HEK293 (cell line): ENCODE measurements around the gene WWOX.

Source experiments
- CTCF ChIA-PET: fragments of 350-600 bp; formaldehyde crosslinking; extraction: SDS; loops from one replicate; lab custom pipeline; 2021; ENCODE audit warnings: antibody characterized with exemption; lab: Yijun Ruan, JAX
- POLR2A ChIA-PET: fragments of 300-600 bp; formaldehyde crosslinking; extraction: SDS; loops from one replicate; lab custom pipeline; 2020; ENCODE audit warnings: antibody characterized with exemption, inconsistent platforms; lab: Yijun Ruan, JAX
- H3K27ac ChIP-seq: fragments of 200-500 bp; sonication (Bioruptor generic); 2 replicates; pipeline ENCODE4 v1.5.1; 2014; ENCODE audit warnings: low read depth, low read length, control low read depth, inconsistent platforms; ENCODE audit errors: extremely low read depth
- H3K36me3 ChIP-seq, 2 experiments: fragments of 200-500 bp in 1 of 2; sonication (Bioruptor generic) in 1 of 2; 1 replicate in 1 of 2; 2 replicates in 1 of 2; pipeline ENCODE4 v1.5.1; 2014 to 2017; ENCODE audit warnings: inconsistent platforms in 2 of 2, low read length in 2 of 2; ENCODE audit not compliant: control insufficient read depth in 2 of 2, insufficient read depth in 1 of 2
- H3K4me1 ChIP-seq: fragments of 200-500 bp; sonication (Bioruptor generic); 2 replicates; pipeline ENCODE4 v1.5.1; 2014; ENCODE audit warnings: mild to moderate bottlenecking, low read length, inconsistent platforms; ENCODE audit not compliant: control insufficient read depth, insufficient read depth
- H3K4me3 ChIP-seq: 2 replicates; pipeline ENCODE4 v1.5.1; 2011; ENCODE audit warnings: low read depth, mild to moderate bottlenecking, control low read depth, low read length, moderate library complexity
- H3K9me3 ChIP-seq: fragments of 200-500 bp; sonication (Bioruptor generic); 2 replicates; pipeline ENCODE4 v1.5.1; 2014; ENCODE audit warnings: low read depth, low read length, inconsistent platforms; ENCODE audit not compliant: control insufficient read depth, insufficient read depth
- KLF10 ChIP-seq: fragments of 450-650 bp; IDR thresholded peaks from 2 replicates; pipeline ENCODE4 v1.5.1; 2018; ENCODE audit warnings: missing biosample characterization, mild to moderate bottlenecking, missing genetic modification characterization
- MZF1 ChIP-seq: fragments of 450-650 bp; formaldehyde crosslinking; IDR thresholded peaks from 2 replicates; pipeline ENCODE4 v1.5.1; 2017; ENCODE audit warnings: missing biosample characterization, missing genetic modification characterization, borderline replicate concordance
- ZFHX2 ChIP-seq: fragments of 450-650 bp; formaldehyde crosslinking; conservative IDR thresholded peaks from 2 replicates; pipeline ENCODE4 v1.5.1; 2016; ENCODE audit warnings: missing biosample characterization, missing genetic modification characterization
- ZNF23 ChIP-seq: fragments of 450-650 bp; formaldehyde crosslinking; IDR thresholded peaks from 2 replicates; pipeline ENCODE4 v1.5.1; 2016; ENCODE audit warnings: missing biosample characterization, missing genetic modification characterization, borderline replicate concordance
- ZNF274 ChIP-seq, 2 experiments: fragments of 200-500 bp in 1 of 2; fragments of 450-650 bp in 1 of 2; sonication (Bioruptor generic) in 1 of 2; formaldehyde crosslinking in 1 of 2; IDR thresholded peaks; 2 replicates each; pipeline versions ENCODE4 v1.5.1 to v1.6.1; 2014 to 2016; ENCODE audit warnings: borderline replicate concordance in 1 of 2, inconsistent platforms in 1 of 2, low read length in 1 of 2, missing biosample characterization in 1 of 2, missing genetic modification characterization in 1 of 2
- ZNF341 ChIP-seq: fragments of 450-650 bp; formaldehyde crosslinking; IDR thresholded peaks from 2 replicates; pipeline ENCODE4; 2016; ENCODE audit warnings: low read depth, missing biosample characterization, missing genetic modification characterization
- ZNF394 ChIP-seq: fragments of 450-650 bp; formaldehyde crosslinking; IDR thresholded peaks from 2 replicates; pipeline ENCODE4 v1.5.1; 2016; ENCODE audit warnings: missing biosample characterization, missing genetic modification characterization, mild to moderate bottlenecking, moderate library complexity, borderline replicate concordance
- ZNF530 ChIP-seq: fragments of 450-650 bp; formaldehyde crosslinking; IDR thresholded peaks from 2 replicates; pipeline ENCODE4 v1.5.1; 2016; ENCODE audit warnings: low read depth, missing biosample characterization, missing genetic modification characterization
- ZNF585B ChIP-seq: fragments of 450-650 bp; formaldehyde crosslinking; IDR thresholded peaks from 2 replicates; pipeline ENCODE4 v1.5.1; 2016; ENCODE audit warnings: missing biosample characterization, missing genetic modification characterization
- ZNF654 ChIP-seq: fragments of 450-650 bp; formaldehyde crosslinking; IDR thresholded peaks from 2 replicates; pipeline ENCODE4 v1.5.1; 2016; ENCODE audit warnings: low read depth, missing biosample characterization, missing genetic modification characterization
- ZNF670 ChIP-seq: fragments of 450-650 bp; formaldehyde crosslinking; IDR thresholded peaks from 2 replicates; pipeline ENCODE4 v1.5.1; 2016; ENCODE audit warnings: missing biosample characterization, missing genetic modification characterization, low read depth
- ZNF707 ChIP-seq: fragments of 450-650 bp; formaldehyde crosslinking; IDR thresholded peaks from 2 replicates; pipeline ENCODE4 v1.5.1; 2016; ENCODE audit warnings: missing biosample characterization, missing genetic modification characterization
- TF ChIP-seq, protein P1 (sequence below): fragments of 450-650 bp; formaldehyde crosslinking; optimal IDR thresholded peaks from 2 replicates; pipeline ENCODE3; 2016; ENCODE audit warnings: missing biosample characterization, mild to moderate bottlenecking, missing genetic modification characterization
- TF ChIP-seq, protein P2 (sequence below): fragments of 450-650 bp; formaldehyde crosslinking; IDR thresholded peaks from 2 replicates; pipeline ENCODE4 v1.5.1; 2016; ENCODE audit warnings: missing biosample characterization, missing genetic modification characterization, borderline replicate concordance
- TF ChIP-seq, protein P3 (sequence below): fragments of 450-650 bp; formaldehyde crosslinking; IDR thresholded peaks from 2 replicates; pipeline ENCODE4 v1.5.1; 2016; ENCODE audit warnings: missing biosample characterization, missing genetic modification characterization
- TF ChIP-seq, protein P4 (sequence below): fragments of 450-650 bp; formaldehyde crosslinking; IDR thresholded peaks from 2 replicates; pipeline ENCODE4 v1.5.1; 2016; ENCODE audit warnings: missing biosample characterization, missing genetic modification characterization, borderline replicate concordance
- TF ChIP-seq, protein P5 (sequence below): fragments of 450-650 bp; formaldehyde crosslinking; IDR thresholded peaks from 2 replicates; pipeline ENCODE4; 2016; ENCODE audit warnings: missing biosample characterization, missing genetic modification characterization

Gene WWOX

DNA sequence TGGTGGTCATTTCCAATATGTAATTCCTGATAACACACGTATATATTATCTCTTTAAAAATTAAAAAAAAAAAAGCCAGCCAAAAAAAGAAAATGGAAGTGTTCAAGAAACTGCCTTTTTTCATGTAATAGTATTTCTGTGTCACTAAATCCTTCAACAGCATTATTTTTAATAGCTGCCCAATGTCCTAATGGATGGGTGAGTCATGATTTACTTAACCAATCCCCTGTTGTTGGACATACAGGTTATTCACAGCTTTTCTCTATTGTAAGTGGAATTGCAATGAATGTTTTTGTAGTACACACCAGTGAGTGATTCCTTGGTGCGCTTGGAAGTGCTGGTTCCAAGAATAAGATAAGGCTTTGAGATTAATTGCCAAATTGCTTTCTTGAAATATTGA lies 124.9 kb downstream of the WWOX start:
- H3K36me3 ChIP-seq = no peaks in the 10 kb centered on the region
- H3K4me1 ChIP-seq = no peaks in the 10 kb centered on the region
- TF ChIP-seq MZF1 (tag by site-specific recombination) = peak; percentile 97
- no peak for TF ChIP-seq ZNF670 (tag by site-specific recombination)
- no peak for TF ChIP-seq ZNF23 (tag by site-specific recombination)
- no peak for TF ChIP-seq ZNF585B (tag by site-specific recombination)
- TF ChIP-seq ZNF274 (IDR thresholded peaks at IDR 0.05; ENCODE audit: low read length) = no peak
- TF ChIP-seq ZNF274 (tag by site-specific recombination; IDR thresholded peaks at IDR 0.05; ENCODE audit: borderline replicate concordance) = no peak
- no peak overlapping the region for H3K27ac ChIP-seq
- H3K4me3 ChIP-seq = no peak overlapping the region
- ChIA-PET CTCF (interaction anchor here (1.3 kb wide), 1 partner anchor 10 kb away, joined by 9 read pairs; no protein-coding TSS in a partner anchor), POLR2A (no interaction called here)
- H3K9me3 ChIP-seq = no peaks in the 10 kb centered on the region

DNA sequence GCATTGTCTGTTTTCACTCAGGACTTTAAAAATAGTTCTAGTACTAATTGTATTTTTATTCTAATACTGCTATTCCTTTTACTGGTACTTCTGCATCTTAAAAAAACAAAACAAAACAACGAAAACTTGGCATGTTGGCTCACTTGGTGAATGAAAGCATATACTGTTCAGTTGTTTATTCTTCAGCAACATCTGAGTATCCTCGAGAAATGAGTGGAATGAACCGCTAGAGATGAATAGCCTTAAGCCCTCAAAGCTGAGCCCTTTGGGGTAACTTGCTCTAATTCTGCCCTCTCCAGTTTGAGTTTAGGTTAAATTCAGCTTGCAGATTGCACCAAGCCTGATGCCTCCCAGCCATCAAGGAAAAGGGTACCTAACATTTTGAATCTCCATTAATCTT lies 126.5 kb downstream of the WWOX start:
- CTCF ChIA-PET = no interaction called here
- Histone ChIP-seq H3K27ac (no peak overlapping the region), H3K36me3 (no peaks in the 10 kb centered on the region), H3K4me1 (no peaks in the 10 kb centered on the region), H3K9me3 (no peaks in the 10 kb centered on the region), H3K4me3 (no peak overlapping the region)
- POLR2A ChIA-PET = no interaction called here
- TF ChIP-seq, protein P1, sequence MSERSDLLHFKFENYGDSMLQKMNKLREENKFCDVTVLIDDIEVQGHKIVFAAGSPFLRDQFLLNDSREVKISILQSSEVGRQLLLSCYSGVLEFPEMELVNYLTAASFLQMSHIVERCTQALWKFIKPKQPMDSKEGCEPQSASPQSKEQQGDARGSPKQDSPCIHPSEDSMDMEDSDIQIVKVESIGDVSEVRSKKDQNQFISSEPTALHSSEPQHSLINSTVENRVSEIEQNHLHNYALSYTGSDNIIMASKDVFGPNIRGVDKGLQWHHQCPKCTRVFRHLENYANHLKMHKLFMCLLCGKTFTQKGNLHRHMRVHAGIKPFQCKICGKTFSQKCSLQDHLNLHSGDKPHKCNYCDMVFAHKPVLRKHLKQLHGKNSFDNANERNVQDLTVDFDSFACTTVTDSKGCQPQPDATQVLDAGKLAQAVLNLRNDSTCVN (tag by site-specific recombination) = no peak
- TF ChIP-seq, protein P2, sequence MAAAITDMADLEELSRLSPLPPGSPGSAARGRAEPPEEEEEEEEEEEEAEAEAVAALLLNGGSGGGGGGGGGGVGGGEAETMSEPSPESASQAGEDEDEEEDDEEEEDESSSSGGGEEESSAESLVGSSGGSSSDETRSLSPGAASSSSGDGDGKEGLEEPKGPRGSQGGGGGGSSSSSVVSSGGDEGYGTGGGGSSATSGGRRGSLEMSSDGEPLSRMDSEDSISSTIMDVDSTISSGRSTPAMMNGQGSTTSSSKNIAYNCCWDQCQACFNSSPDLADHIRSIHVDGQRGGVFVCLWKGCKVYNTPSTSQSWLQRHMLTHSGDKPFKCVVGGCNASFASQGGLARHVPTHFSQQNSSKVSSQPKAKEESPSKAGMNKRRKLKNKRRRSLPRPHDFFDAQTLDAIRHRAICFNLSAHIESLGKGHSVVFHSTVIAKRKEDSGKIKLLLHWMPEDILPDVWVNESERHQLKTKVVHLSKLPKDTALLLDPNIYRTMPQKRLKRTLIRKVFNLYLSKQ (tag by site-specific recombination) = no peak
- no peak for TF ChIP-seq ZFHX2 (tag by site-specific recombination)

DNA sequence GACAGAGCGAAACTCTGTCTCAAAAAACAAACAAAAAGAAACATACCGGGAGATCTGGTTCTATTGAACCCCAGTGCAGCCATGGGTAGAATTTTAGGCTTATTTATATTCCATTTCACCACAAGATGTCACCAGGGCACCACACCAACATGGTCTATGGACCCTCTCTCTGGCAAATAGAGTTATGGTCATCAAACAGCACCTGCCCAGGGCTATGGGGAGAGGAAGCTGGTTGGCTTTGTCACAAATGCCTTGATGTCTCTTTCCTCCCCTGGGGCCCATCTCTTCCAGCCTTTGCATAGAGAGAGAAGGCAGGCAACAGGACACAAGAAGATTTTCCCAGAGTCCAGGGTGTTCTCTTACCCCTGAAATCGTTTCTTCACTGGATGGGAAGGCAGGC lies 128.4 kb downstream of the WWOX start:
- ChIA-PET POLR2A (no interaction called here), CTCF (interaction anchor here (0.6 to 0.8 kb wide), 5 partner anchors 23 to 1758 kb away, joined by 3 to 4 read pairs (median 3); no protein-coding TSS in a partner anchor)
- H3K4me1 ChIP-seq = no peaks in the 10 kb centered on the region
- H3K4me3 ChIP-seq = no peak overlapping the region
- no peaks in the 10 kb centered on the region for H3K36me3 ChIP-seq
- H3K27ac ChIP-seq = no peak overlapping the region
- H3K9me3 ChIP-seq = no peaks in the 10 kb centered on the region
- TF ChIP-seq, protein P3, sequence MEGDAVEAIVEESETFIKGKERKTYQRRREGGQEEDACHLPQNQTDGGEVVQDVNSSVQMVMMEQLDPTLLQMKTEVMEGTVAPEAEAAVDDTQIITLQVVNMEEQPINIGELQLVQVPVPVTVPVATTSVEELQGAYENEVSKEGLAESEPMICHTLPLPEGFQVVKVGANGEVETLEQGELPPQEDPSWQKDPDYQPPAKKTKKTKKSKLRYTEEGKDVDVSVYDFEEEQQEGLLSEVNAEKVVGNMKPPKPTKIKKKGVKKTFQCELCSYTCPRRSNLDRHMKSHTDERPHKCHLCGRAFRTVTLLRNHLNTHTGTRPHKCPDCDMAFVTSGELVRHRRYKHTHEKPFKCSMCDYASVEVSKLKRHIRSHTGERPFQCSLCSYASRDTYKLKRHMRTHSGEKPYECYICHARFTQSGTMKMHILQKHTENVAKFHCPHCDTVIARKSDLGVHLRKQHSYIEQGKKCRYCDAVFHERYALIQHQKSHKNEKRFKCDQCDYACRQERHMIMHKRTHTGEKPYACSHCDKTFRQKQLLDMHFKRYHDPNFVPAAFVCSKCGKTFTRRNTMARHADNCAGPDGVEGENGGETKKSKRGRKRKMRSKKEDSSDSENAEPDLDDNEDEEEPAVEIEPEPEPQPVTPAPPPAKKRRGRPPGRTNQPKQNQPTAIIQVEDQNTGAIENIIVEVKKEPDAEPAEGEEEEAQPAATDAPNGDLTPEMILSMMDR = peak; percentile 38
- TF ChIP-seq, protein P4, sequence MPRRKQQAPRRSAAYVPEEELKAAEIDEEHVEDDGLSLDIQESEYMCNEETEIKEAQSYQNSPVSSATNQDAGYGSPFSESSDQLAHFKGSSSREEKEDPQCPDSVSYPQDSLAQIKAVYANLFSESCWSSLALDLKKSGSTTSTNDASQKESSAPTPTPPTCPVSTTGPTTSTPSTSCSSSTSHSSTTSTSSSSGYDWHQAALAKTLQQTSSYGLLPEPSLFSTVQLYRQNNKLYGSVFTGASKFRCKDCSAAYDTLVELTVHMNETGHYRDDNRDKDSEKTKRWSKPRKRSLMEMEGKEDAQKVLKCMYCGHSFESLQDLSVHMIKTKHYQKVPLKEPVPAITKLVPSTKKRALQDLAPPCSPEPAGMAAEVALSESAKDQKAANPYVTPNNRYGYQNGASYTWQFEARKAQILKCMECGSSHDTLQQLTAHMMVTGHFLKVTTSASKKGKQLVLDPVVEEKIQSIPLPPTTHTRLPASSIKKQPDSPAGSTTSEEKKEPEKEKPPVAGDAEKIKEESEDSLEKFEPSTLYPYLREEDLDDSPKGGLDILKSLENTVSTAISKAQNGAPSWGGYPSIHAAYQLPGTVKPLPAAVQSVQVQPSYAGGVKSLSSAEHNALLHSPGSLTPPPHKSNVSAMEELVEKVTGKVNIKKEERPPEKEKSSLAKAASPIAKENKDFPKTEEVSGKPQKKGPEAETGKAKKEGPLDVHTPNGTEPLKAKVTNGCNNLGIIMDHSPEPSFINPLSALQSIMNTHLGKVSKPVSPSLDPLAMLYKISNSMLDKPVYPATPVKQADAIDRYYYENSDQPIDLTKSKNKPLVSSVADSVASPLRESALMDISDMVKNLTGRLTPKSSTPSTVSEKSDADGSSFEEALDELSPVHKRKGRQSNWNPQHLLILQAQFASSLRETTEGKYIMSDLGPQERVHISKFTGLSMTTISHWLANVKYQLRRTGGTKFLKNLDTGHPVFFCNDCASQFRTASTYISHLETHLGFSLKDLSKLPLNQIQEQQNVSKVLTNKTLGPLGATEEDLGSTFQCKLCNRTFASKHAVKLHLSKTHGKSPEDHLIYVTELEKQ (tag by site-specific recombination) = no peak
- peak; percentile 50 for TF ChIP-seq ZNF654
- TF ChIP-seq, protein P5, sequence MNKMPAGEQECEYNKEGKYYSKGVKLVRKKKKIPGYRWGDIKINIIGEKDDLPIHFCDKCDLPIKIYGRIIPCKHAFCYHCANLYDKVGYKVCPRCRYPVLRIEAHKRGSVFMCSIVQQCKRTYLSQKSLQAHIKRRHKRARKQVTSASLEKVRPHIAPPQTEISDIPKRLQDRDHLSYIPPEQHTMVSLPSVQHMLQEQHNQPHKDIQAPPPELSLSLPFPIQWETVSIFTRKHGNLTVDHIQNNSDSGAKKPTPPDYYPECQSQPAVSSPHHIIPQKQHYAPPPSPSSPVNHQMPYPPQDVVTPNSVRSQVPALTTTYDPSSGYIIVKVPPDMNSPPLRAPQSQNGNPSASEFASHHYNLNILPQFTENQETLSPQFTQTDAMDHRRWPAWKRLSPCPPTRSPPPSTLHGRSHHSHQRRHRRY (tag by site-specific recombination) = no peak
- no peak for TF ChIP-seq KLF10 (tag by site-specific recombination)
- no peak for TF ChIP-seq ZNF530
- TF ChIP-seq ZNF341 (tag by site-specific recombination) = no peak
- no peak for TF ChIP-seq ZNF394 (tag by site-specific recombination)
- TF ChIP-seq ZNF707 (tag by site-specific recombination) = no peak
